PC-9 (cell line): ENCODE data around the gene ANGPTL7. TPM values are rescaled to one million over a fixed set of nuclear protein-coding genes. Genes with fewer than 3 reads are reported as not detected.

ENCODE experiments used
- BruUV-seq: library from RNA; stranded (reverse); fragments of 400-500 nt; replicated peaks from 2 replicates; lab custom pipeline; 2021; lab: Mats Ljungman, UMichigan
- CTCF ChIA-PET: fragments of 300-600 bp; sonication (Branson Sonifier 250); formaldehyde crosslinking; loops from one replicate; lab custom pipeline; 2022; ENCODE audit warnings: antibody characterized with exemption; lab: Charles Lee
- POLR2A ChIA-PET: fragments of 300-600 bp; sonication (Branson Sonifier 250); formaldehyde crosslinking; loops from one replicate; lab custom pipeline; 2022; ENCODE audit warnings: antibody characterized with exemption; ENCODE audit not compliant: unreplicated experiment; lab: Charles Lee
- DNase-seq, 2 experiments: peaks; one replicate each; pipeline versions ENCODE4 v3.0.0 to v3.0.0-alpha.2; 2015 to 2022; ENCODE audit warnings: mixed read lengths in 1 of 2
- H2AFZ ChIP-seq: fragments of 200-600 bp; sonication (generic); 2 replicates; pipeline ENCODE4 v1.8.1; 2017; ENCODE audit warnings: antibody characterized with exemption
- H3F3A ChIP-seq: fragments of 200-600 bp; sonication (generic); 2 replicates; pipeline ENCODE4 v1.8.1; 2017; ENCODE audit warnings: antibody characterized with exemption, mild to moderate bottlenecking, low read depth; ENCODE audit not compliant: insufficient read depth
- H3K27ac ChIP-seq: fragments of 200-600 bp; sonication (generic); 2 replicates; pipeline ENCODE4 v1.6.1; 2016; ENCODE audit warnings: mixed run types
- H3K27me3 ChIP-seq: fragments of 200-600 bp; sonication (generic); 2 replicates; pipeline ENCODE4 v1.6.1; 2016; ENCODE audit warnings: low read depth, mixed run types; ENCODE audit not compliant: insufficient read depth
- H3K36me3 ChIP-seq: fragments of 200-600 bp; sonication (generic); 2 replicates; pipeline ENCODE4 v1.6.1; 2016; ENCODE audit warnings: low read depth, mixed run types
- H3K4me1 ChIP-seq: fragments of 200-600 bp; sonication (generic); replicated peaks from 2 replicates; pipeline ENCODE4 v1.6.1; 2016; ENCODE audit warnings: mixed run types; ENCODE audit not compliant: insufficient read depth
- H3K4me2 ChIP-seq: fragments of 200-600 bp; sonication (generic); 2 replicates; pipeline ENCODE4 v1.6.1; 2017; ENCODE audit warnings: mixed run types
- H3K4me3 ChIP-seq: fragments of 200-600 bp; sonication (generic); 2 replicates; pipeline ENCODE4 v1.6.1; 2016; ENCODE audit warnings: mixed run types
- H3K79me2 ChIP-seq: fragments of 200-600 bp; sonication (generic); 2 replicates; pipeline ENCODE4 v1.6.1; 2017; ENCODE audit warnings: low read depth, mixed run types
- H3K9me2 ChIP-seq: fragments of 200-600 bp; sonication (generic); 2 replicates; pipeline ENCODE4 v1.8.1; 2017; ENCODE audit warnings: mild to moderate bottlenecking; ENCODE audit not compliant: insufficient read depth
- H3K9me3 ChIP-seq: fragments of 200-600 bp; sonication (generic); 2 replicates; pipeline ENCODE4 v1.8.1; 2016; ENCODE audit warnings: low read depth; ENCODE audit not compliant: insufficient read depth
- H4K20me1 ChIP-seq: fragments of 200-600 bp; sonication (generic); 2 replicates; pipeline ENCODE4 v1.8.1; 2017; ENCODE audit not compliant: insufficient read depth
- EZH2 ChIP-seq: fragments of 200-600 bp; sonication (generic); IDR thresholded peaks from 2 replicates; pipeline ENCODE4 v1.8.0; 2017; ENCODE audit warnings: antibody characterized with exemption, low read depth
- intact Hi-C: fragments of 100-400 bp; cut with micrococcal nuclease; formaldehyde crosslinking; loops from one replicate; pipeline ENCODE4 v1.10.0; 2022; ENCODE audit not compliant: unreplicated experiment
- total RNA-seq: library from RNA; stranded (reverse); gene quantifications from 2 replicates; pipeline ENCODE4 v1.2.3, GENCODE V29; 2021
- TF ChIP-seq, protein P1 (sequence below): fragments of 200-600 bp; sonication (generic); conservative IDR thresholded peaks from 2 replicates; pipeline ENCODE4 v1.6.1; 2017; ENCODE audit warnings: mixed run types, antibody characterized with exemption, mild to moderate bottlenecking, moderate library complexity

ANGPTL7 gene
- total RNA-seq, 1 experiment from 2014 or later: not detected

DNA sequence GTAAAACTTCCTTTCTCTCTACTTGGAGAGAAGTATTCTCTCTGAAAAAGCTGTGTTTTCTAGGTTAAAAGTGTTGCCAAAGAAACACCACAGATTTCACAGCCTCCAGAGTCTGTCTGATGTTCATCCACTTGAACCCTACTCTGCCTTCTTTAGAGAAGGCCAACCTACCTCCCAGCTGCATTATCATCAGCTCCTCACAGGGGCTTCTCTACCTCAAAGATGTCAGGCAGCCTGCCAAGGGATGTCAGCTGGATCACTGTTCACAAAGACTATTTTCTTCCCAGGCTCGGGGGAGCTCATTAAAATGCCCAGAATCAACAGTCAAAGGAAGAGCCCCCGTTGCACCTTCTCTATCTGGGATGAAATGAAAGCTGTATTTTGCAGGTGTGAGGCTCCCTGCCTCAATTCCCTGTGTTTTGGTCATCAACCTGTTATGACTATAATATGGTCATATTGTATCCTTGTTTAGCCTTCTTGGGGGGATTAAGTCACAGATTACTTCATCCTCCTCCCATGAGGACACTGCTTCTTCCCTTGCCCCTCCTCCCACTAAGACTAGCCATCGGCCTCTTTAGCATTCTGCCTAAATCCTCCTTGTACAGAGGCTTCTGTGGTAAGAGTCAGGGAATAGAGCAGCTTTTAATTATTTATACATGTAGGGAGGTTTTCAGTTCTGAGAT, 25.7 kb downstream of the ANGPTL7 start:
- intact Hi-C loops: no loop called here
- DNase-seq: no peak
- Histone ChIP-seq H4K20me1 (no peaks in the 10 kb centered on the region), H3F3A (no peaks in the 10 kb centered on the region), H3K4me2 (no peak overlapping the region), H3K9me3 (no peaks in the 10 kb centered on the region), H3K9me2 (no peaks in the 10 kb centered on the region), H3K36me3 (no peaks in the 10 kb centered on the region), H3K79me2 (no peaks in the 10 kb centered on the region), H3K27ac (no peak overlapping the region), H3K27me3 (no peaks in the 10 kb centered on the region), H2AFZ (no peak overlapping the region), H3K4me3 (no peak overlapping the region), H3K4me1 (no peaks in the 10 kb centered on the region)
- no peak for TF ChIP-seq EZH2
- TF ChIP-seq, protein P1, sequence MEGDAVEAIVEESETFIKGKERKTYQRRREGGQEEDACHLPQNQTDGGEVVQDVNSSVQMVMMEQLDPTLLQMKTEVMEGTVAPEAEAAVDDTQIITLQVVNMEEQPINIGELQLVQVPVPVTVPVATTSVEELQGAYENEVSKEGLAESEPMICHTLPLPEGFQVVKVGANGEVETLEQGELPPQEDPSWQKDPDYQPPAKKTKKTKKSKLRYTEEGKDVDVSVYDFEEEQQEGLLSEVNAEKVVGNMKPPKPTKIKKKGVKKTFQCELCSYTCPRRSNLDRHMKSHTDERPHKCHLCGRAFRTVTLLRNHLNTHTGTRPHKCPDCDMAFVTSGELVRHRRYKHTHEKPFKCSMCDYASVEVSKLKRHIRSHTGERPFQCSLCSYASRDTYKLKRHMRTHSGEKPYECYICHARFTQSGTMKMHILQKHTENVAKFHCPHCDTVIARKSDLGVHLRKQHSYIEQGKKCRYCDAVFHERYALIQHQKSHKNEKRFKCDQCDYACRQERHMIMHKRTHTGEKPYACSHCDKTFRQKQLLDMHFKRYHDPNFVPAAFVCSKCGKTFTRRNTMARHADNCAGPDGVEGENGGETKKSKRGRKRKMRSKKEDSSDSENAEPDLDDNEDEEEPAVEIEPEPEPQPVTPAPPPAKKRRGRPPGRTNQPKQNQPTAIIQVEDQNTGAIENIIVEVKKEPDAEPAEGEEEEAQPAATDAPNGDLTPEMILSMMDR: no peak
- BruUV-seq: no TSS peak
- CTCF ChIA-PET: no interaction called here
- POLR2A ChIA-PET: no interaction called here

DNA sequence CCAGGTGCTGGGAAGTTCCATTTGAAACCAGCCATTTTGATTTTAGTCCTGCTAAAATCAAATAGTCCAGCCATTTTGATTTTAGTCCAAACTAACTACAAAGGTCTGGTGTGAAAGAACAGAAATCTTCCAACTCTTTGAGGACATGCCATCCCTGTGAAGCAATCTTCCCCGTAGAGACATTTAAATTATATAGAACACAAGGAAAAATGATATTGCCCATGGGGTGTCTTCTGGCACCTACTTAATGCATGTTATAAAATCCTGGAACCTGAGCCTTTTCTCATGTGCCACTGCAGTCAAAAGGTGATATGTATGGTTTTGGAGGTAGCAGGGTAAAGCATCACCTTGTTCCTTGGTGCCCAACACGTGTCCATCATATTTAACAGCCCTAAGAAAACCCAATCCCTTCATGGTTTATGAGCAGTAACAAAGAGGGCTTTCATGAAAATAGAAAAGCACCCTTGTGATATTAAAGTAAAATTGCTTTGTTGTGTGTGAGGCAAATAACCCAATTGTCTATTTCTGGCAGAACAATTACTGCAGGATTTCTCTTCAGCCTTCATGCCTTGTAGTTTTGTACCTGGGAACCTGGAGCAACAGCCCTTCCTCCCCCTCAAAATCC, 26.3 kb downstream of the ANGPTL7 start:
- Histone ChIP-seq H3K9me2 (no peaks in the 10 kb centered on the region), H2AFZ (no peak overlapping the region), H3K27me3 (no peaks in the 10 kb centered on the region), H3K4me1 (no peaks in the 10 kb centered on the region), H3K4me2 (no peak overlapping the region), H4K20me1 (no peaks in the 10 kb centered on the region), H3K36me3 (no peaks in the 10 kb centered on the region), H3F3A (no peaks in the 10 kb centered on the region), H3K79me2 (no peaks in the 10 kb centered on the region), H3K4me3 (no peak overlapping the region), H3K9me3 (no peaks in the 10 kb centered on the region), H3K27ac (no peak overlapping the region)
- intact Hi-C loops: no loop called here
- TF ChIP-seq, protein P1: no peak
- no peak for TF ChIP-seq EZH2
- DNase-seq: no peak
- ChIA-PET POLR2A (no interaction called here), CTCF (no interaction called here)
- no TSS peak for BruUV-seq

DNA sequence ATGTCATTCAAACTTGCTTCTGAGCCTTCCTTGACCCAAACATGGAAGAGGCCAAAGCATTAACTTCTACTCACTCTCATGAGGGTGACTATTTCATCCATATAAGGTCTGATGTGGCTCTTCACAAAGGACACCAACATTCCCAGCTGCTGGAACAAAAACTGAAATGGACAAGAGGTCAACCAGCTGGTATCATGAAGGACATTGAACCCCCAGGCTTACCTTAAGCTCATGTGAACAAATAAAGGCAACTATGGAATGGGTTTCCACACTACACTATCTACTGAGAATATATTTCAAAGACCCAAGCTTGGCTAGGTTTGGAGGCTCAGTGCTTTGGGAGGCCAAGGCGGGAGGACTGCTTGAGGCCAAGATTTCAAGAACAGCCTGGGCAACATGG, 26.9 kb downstream of the ANGPTL7 start:
- Histone ChIP-seq H4K20me1 (no peaks in the 10 kb centered on the region), H3F3A (no peaks in the 10 kb centered on the region), H3K79me2 (no peaks in the 10 kb centered on the region), H3K4me3 (no peak overlapping the region), H3K9me3 (no peaks in the 10 kb centered on the region), H2AFZ (no peak overlapping the region), H3K4me1 (no peaks in the 10 kb centered on the region), H3K4me2 (no peak overlapping the region), H3K27ac (no peak overlapping the region), H3K36me3 (no peaks in the 10 kb centered on the region), H3K9me2 (no peaks in the 10 kb centered on the region), H3K27me3 (no peaks in the 10 kb centered on the region)
- BruUV-seq: no TSS peak
- POLR2A ChIA-PET: no interaction called here
- DNase-seq: no peak
- CTCF ChIA-PET: no interaction called here
- no peak for TF ChIP-seq EZH2
- TF ChIP-seq, protein P1: no peak
- intact Hi-C loops: no loop called here
